OCI-LY3 (cell line): ENCODE results near the gene TNFRSF19.

Experiments used
- CTCF ChIP-seq: fragments of 200-600, 300-600 bp; sonication (generic); IDR thresholded peaks from 2 replicates; pipeline ENCODE4 v1.5.1; 2014; ENCODE audit warnings: antibody characterized with exemption, low read length, low read depth
- EZH2phosphoT487 ChIP-seq: fragments of 200-600 bp; shearing (Covaris generic); IDR thresholded peaks from 2 replicates; pipeline ENCODE4 v1.6.1; 2018; ENCODE audit warnings: antibody characterized with exemption, mixed run types, low read depth

- TF ChIP-seq CTCF = no peak
- TF ChIP-seq EZH2phosphoT487 = no peak
Observed at GRCh38 chr13:23579072-23579895, 9.1 kb downstream of the TNFRSF19 start.
